Prostate gland (tissue), 2 donors: ENCODE results near the gene CREB5.

Experiments
- CTCF ChIP-seq, 4 experiments: fragments of 200-600 bp in 2 of 4; fragments of 450-650 bp in 2 of 4; sonication (generic) in 2 of 4; IDR thresholded peaks; 1 replicate in 3 of 4; 2 replicates in 1 of 4; pipeline ENCODE4 v1.5.1; 2016 to 2019; ENCODE audit warnings: antibody characterized with exemption in 4 of 4, mild to moderate bottlenecking in 2 of 4, moderate library complexity in 2 of 4
- POLR2A ChIP-seq: fragments of 450-650 bp; IDR thresholded peaks from one replicate; pipeline ENCODE4 v1.6.1; 2016; ENCODE audit warnings: antibody characterized with exemption, mild to moderate bottlenecking
- POLR2AphosphoS5 ChIP-seq: sonication (generic); formaldehyde crosslinking; IDR thresholded peaks from one replicate; pipeline ENCODE4 v1.6.1; 2017; ENCODE audit warnings: antibody characterized with exemption

GRCh38 chr7:28774261-28774988 lies 362.1 kb downstream of the CREB5 start:
- TF ChIP-seq CTCF (IDR thresholded peaks at IDR 0.05) (no peak), POLR2A (no peak), POLR2AphosphoS5 (no peak)
